DOHH2 (cell line): ENCODE measurements around the gene MKX.

Experiments
- H3F3A ChIP-seq: fragments of 200-600 bp; sonication (generic), shearing (Covaris generic); 2 replicates; pipeline ENCODE4 v1.6.0; 2016; ENCODE audit warnings: antibody characterized with exemption, mild to moderate bottlenecking; ENCODE audit not compliant: control insufficient read depth, insufficient read depth
- H3K27ac ChIP-seq: fragments of 200-600 bp; sonication (generic); 2 replicates; pipeline ENCODE4 v1.5.1; 2014; ENCODE audit warnings: low read depth, mild to moderate bottlenecking, low read length, moderate library complexity
- H3K27me3 ChIP-seq: fragments of 200-600 bp; sonication (generic); 2 replicates; pipeline ENCODE4 v1.6.1; 2014; ENCODE audit warnings: mild to moderate bottlenecking, low read length, mixed read lengths; ENCODE audit not compliant: control insufficient read depth
- H3K36me3 ChIP-seq: fragments of 200-600 bp; sonication (generic); 2 replicates; pipeline ENCODE4 v1.6.1; 2014; ENCODE audit warnings: mild to moderate bottlenecking, low read length, moderate library complexity, mixed read lengths; ENCODE audit not compliant: control insufficient read depth
- H3K4me1 ChIP-seq: fragments of 200-600 bp; sonication (generic); 2 replicates; pipeline ENCODE4 v1.6.1; 2014; ENCODE audit warnings: mild to moderate bottlenecking, low read length, mixed read lengths; ENCODE audit not compliant: control insufficient read depth
- H3K4me2 ChIP-seq: fragments of 200-600 bp; sonication (generic); 2 replicates; pipeline ENCODE4 v1.6.0; 2014; ENCODE audit warnings: mild to moderate bottlenecking, low read length, moderate library complexity
- H3K4me3 ChIP-seq: fragments of 200-600 bp; sonication (generic); 2 replicates; pipeline ENCODE4 v1.5.1; 2014; ENCODE audit warnings: mild to moderate bottlenecking, low read length, mixed read lengths
- H3K79me2 ChIP-seq: fragments of 200-600 bp; sonication (generic); 2 replicates; pipeline ENCODE4 v1.6.1; 2014; ENCODE audit warnings: mild to moderate bottlenecking, low read length, mixed read lengths; ENCODE audit not compliant: control insufficient read depth
- H3K9me2 ChIP-seq: fragments of 200-600 bp; sonication (generic); replicated peaks from 2 replicates; pipeline ENCODE4 v1.6.1; 2014; ENCODE audit warnings: mild to moderate bottlenecking, low read length, mixed read lengths; ENCODE audit not compliant: control insufficient read depth
- H3K9me3 ChIP-seq: fragments of 200-600 bp; sonication (generic); 2 replicates; pipeline ENCODE4 v1.6.1; 2014; ENCODE audit warnings: antibody characterized with exemption, low read length, mixed read lengths; ENCODE audit not compliant: control insufficient read depth, insufficient read depth
- H4K20me1 ChIP-seq: fragments of 200-600 bp; sonication (generic); 2 replicates; pipeline ENCODE4 v1.6.0; 2014; ENCODE audit warnings: low read depth, mild to moderate bottlenecking, antibody characterized with exemption, low read length, moderate library complexity; ENCODE audit not compliant: control insufficient read depth, insufficient read depth
- CTCF ChIP-seq: fragments of 200-600 bp; sonication (generic); IDR thresholded peaks from one replicate; pipeline ENCODE4 v1.5.1; 2014; ENCODE audit warnings: antibody characterized with exemption, mild to moderate bottlenecking, low read depth, low read length; ENCODE audit not compliant: poor library complexity, severe bottlenecking
- EZH2phosphoT487 ChIP-seq: fragments of 200-600 bp; sonication (generic); IDR thresholded peaks from 2 replicates; pipeline ENCODE4 v1.6.1; 2017; ENCODE audit warnings: borderline replicate concordance, mild to moderate bottlenecking, antibody characterized with exemption, low read length, moderate library complexity, mixed read lengths

Gene MKX

GRCh38 chr10:27728338-27728737 lies 17.3 kb downstream of the MKX start:
- Histone ChIP-seq H3K9me3 (no peaks in the 10 kb centered on the region), H3K79me2 (no peaks in the 10 kb centered on the region), H3K4me2 (no peak overlapping the region), H3F3A (0 out of 2 replicates have a peak, but pooled peaks cover 7% of the 10 kb centered on the region), H3K27ac (no peak overlapping the region), H4K20me1 (no peaks in the 10 kb centered on the region), H3K36me3 (no peaks in the 10 kb centered on the region), H3K27me3 (no peaks in the 10 kb centered on the region), H3K4me1 (peaks cover 30% of the 10 kb centered on the region), H3K4me3 (no peak overlapping the region), H3K9me2 (no peaks in the 10 kb centered on the region)
- TF ChIP-seq EZH2phosphoT487 (no peak), CTCF (no peak)

- H3K4me2 ChIP-seq = peak overlapping the region; percentile 56
- no peaks in the 10 kb centered on the region for H3K27me3 ChIP-seq
- H3K79me2 ChIP-seq = no peaks in the 10 kb centered on the region
Measured at GRCh38 chr10:27724287-27724686, 21.3 kb downstream of the MKX start.

GRCh38 chr10:27723436-27723835 lies 22.2 kb downstream of the MKX start:
- Histone ChIP-seq H3K9me2 (no peaks in the 10 kb centered on the region), H3K9me3 (no peaks in the 10 kb centered on the region), H3K4me3 (no peak overlapping the region), H3K27me3 (no peaks in the 10 kb centered on the region), H3K4me1 (peaks cover 30% of the 10 kb centered on the region), H4K20me1 (no peaks in the 10 kb centered on the region), H3K4me2 (no peak overlapping the region), H3K27ac (no peak overlapping the region), H3F3A (0 out of 2 replicates have a peak, but pooled peaks cover 7% of the 10 kb centered on the region), H3K79me2 (no peaks in the 10 kb centered on the region), H3K36me3 (no peaks in the 10 kb centered on the region)
- no peak for TF ChIP-seq CTCF
- no peak for TF ChIP-seq EZH2phosphoT487

More at GRCh38 chr10:27724287-27724686, 21.3 kb downstream of the MKX start:
- Histone ChIP-seq H3K9me2 (no peaks in the 10 kb centered on the region), H3K36me3 (no peaks in the 10 kb centered on the region), H3K9me3 (no peaks in the 10 kb centered on the region), H3K27ac (peak overlapping the region; percentile 55; the same call in 1 of the 2 replicates), H3K4me3 (peak overlapping the region; percentile 52), H3K4me1 (peaks cover 30% of the 10 kb centered on the region), H4K20me1 (no peaks in the 10 kb centered on the region), H3F3A (0 out of 2 replicates have a peak, but pooled peaks cover 7% of the 10 kb centered on the region)
- TF ChIP-seq CTCF (peak; percentile 67), EZH2phosphoT487 (no peak)
